DOHH2 (cell line): ENCODE data around the gene TPX2.

ENCODE experiments used
- CTCF ChIP-seq: fragments of 200-600 bp; sonication (generic); IDR thresholded peaks from one replicate; pipeline ENCODE4 v1.5.1; 2014; ENCODE audit warnings: antibody characterized with exemption, mild to moderate bottlenecking, low read depth, low read length; ENCODE audit not compliant: poor library complexity, severe bottlenecking
- EZH2phosphoT487 ChIP-seq: fragments of 200-600 bp; sonication (generic); IDR thresholded peaks from 2 replicates; pipeline ENCODE4 v1.6.1; 2017; ENCODE audit warnings: borderline replicate concordance, mild to moderate bottlenecking, antibody characterized with exemption, low read length, moderate library complexity, mixed read lengths

- TF ChIP-seq CTCF (no peak), EZH2phosphoT487 (no peak)
Measured at GRCh38 chr20:31713312-31714273, 25.5 kb upstream of the TPX2 start.
